HG03442 (cell line): Measurements from ENCODE around the gene FBXL7.

Experiments
- ATAC-seq: cut with Tn5 transposase; IDR thresholded peaks from one replicate; pipeline ENCODE4 v1.9.1; 2021; ENCODE audit warnings: mild to moderate bottlenecking, moderate library complexity; ENCODE audit not compliant: unreplicated experiment

The FBXL7 gene

GRCh38 chr5:15694696-15695214 lies 194.8 kb downstream of the FBXL7 start:
- ATAC-seq, result no peak

GRCh38 chr5:15695215-15695731 lies 195.3 kb downstream of the FBXL7 start:
- no peak for ATAC-seq

- no peak for ATAC-seq
Measured at GRCh38 chr5:15700373-15700772, 200.4 kb downstream of the FBXL7 start.

- ATAC-seq, result no peak
Measured at GRCh38 chr5:15702102-15702501, 202.1 kb downstream of the FBXL7 start.

- ATAC-seq, result no peak
Measured at GRCh38 chr5:15703901-15704300, 203.9 kb downstream of the FBXL7 start.

GRCh38 chr5:15704397-15704947 lies 204.5 kb downstream of the FBXL7 start:
- ATAC-seq, result no peak

- no peak for ATAC-seq
Measured at GRCh38 chr5:15707631-15708030, 207.7 kb downstream of the FBXL7 start.

- no peak for ATAC-seq
Measured at GRCh38 chr5:15711892-15712291, 211.9 kb downstream of the FBXL7 start.

- ATAC-seq, result no peak
Measured at GRCh38 chr5:15715535-15715934, 215.6 kb downstream of the FBXL7 start.

- ATAC-seq, result no peak
Measured at GRCh38 chr5:15715967-15716366, 216.0 kb downstream of the FBXL7 start.

- no peak for ATAC-seq
Measured at GRCh38 chr5:15717001-15717400, 217.0 kb downstream of the FBXL7 start.

- ATAC-seq, result no peak
Measured at GRCh38 chr5:15718421-15719179, 218.6 kb downstream of the FBXL7 start.

- no peak for ATAC-seq
Measured at GRCh38 chr5:15719784-15720183, 219.8 kb downstream of the FBXL7 start.

- ATAC-seq, result no peak
Measured at GRCh38 chr5:15720515-15720914, 220.5 kb downstream of the FBXL7 start.

- no peak for ATAC-seq
Measured at GRCh38 chr5:15722305-15722704, 222.3 kb downstream of the FBXL7 start.

- ATAC-seq, result no peak
Measured at GRCh38 chr5:15727375-15727774, 227.4 kb downstream of the FBXL7 start.

- no peak for ATAC-seq
Measured at GRCh38 chr5:15728811-15729210, 228.8 kb downstream of the FBXL7 start.

- ATAC-seq, result no peak
Measured at GRCh38 chr5:15731699-15732098, 231.7 kb downstream of the FBXL7 start.

GRCh38 chr5:15734058-15734457 lies 234.1 kb downstream of the FBXL7 start:
- ATAC-seq, result no peak

GRCh38 chr5:15737036-15737821 lies 237.2 kb downstream of the FBXL7 start:
- ATAC-seq, result no peak

GRCh38 chr5:15737871-15738664 lies 238.1 kb downstream of the FBXL7 start:
- no peak for ATAC-seq
